HUDEP-2 (cell line): Measurements from ENCODE around the gene LPCAT2.
A peak's percentile ranks its signal among the peaks of the same experiment; 100 is the strongest.

Experiments used
- DNase-seq, 76 experiments: peaks; one replicate each; lab custom pipeline; 2025; ENCODE audit not compliant: unreplicated experiment in 76 of 76; lab: John Stamatoyannopoulos, UW

Gene LPCAT2

DNA sequence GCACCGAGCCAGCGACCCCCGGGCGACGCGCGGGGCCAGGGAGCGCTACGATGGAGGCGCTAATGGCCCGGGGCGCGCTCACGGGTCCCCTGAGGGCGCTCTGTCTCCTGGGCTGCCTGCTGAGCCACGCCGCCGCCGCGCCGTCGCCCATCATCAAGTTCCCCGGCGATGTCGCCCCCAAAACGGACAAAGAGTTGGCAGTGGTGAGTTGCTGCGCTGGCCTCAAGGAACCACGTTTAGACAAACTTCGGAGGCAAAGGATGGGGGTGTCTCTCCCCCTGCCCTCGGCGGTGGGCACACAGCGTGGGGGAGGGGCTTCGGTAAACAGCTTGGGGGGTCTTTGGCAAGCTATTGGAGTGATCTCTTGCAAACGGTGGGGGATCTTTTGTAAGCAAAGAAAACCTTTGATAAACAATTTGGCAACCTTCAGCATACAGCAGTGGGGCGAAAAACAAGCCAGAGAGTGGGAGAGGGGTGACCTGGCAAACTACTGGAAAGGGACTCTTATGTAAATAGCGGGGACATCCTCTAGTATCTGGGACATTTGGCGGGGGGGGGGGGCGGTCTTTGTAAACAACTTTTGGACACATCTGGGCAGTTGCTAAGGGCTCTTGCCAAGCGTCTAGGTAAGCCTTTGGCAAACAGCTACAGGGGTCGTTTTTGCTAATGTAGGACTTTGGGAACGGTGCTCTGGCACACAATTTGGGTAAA is 29.3 kb upstream of the LPCAT2 start:
- DNase-seq = no peak

DNA sequence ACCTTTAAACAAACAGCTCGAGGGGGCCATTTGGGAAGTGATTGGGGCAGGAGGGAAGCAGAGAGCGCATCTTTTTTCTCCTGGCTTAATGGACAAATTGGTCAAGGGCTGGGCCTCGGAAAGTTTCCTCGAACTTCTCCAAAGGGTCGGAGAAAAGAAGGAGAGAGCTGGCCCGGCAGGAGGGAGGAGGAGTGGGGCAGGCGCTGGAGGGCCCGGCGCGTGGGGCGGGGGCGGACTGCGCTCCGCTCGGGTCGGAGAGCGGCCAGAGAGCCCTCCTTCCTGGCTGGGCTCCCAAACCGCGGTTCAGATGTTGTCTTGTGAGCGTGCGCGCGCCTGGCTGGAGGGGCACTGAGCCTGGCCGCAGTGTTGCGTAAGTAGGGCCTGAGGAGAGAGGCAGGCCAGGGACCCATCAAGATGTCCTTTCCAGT is 28.6 kb upstream of the LPCAT2 start:
- DNase-seq = peak in 24 of 76 experiments; percentile 3 to 61 (median 14)

DNA sequence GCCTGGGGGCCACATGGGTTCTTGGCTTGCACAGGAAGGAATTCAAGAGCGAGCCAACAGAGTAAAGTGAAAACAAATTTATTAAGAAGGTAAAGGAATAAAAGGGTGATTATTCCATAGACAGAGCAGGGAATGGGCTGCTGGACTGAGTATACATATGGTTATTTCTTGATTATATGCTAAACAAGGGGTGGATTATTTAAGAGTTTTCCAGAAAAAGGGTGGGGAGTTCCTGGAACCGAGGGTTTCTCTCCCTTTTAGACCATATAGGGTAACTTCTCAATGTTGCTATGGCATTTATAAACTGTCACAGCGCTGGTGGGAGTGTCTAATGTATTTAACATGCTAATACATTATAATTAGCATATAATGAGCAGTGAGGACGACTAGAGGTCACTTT is 27.8 kb upstream of the LPCAT2 start:
- DNase-seq = no peak

DNA sequence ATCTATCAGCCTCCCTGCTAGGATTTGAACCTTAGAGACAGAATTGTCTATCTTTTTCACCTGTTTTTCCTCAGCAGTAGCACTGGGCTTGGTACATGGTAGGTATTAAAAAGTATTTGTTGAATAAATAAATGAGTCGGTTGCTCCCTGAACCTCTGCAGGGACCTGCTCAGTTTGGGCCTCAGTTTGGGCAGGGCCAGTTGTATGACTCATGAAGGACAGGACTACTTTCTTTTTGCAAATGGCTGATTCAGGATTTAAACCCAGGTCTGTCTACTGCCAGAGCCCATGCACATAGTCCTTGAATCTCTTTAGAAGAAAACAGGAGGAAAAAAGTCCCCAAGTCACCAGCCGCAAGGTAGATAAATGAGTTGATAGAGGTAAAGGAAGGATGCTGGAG is 26.8 kb upstream of the LPCAT2 start:
- no peak for DNase-seq

DNA sequence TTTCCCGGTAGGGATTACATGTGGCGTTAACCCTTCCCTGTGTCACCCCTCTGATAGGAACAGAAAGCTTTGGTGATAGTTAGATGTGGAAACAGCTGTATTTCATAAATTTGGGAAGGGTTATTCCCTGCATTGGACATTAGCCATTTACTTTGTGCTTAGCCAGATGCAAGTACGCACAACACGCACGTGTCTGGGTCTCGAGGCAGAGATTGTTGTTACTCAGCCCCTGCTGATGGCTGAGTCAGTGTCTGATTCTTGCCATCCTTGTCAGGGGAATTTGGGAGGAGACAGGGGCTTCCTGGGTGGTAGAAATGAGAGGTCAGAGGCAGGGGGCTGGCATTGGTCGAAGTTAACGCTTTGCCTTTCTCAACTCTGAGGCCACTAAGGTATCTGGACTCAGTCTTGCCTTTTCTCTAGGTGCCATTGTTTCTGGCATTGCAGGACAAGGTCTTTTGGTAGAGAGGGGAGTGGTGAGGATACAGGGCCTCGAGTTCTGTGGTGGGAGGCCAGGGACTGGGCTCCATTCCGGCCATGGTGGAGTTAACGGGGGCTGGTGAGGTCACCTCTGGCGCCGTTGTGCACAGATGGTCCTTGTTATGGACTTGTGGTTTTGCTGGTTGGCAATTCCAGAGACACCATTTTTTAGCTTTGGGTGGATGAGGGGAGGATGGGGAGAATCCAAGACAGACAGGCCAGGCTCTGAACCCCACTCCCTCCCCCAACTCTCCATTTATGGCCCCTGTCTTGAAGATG is 21.6 kb upstream of the LPCAT2 start:
- DNase-seq = no peak

DNA sequence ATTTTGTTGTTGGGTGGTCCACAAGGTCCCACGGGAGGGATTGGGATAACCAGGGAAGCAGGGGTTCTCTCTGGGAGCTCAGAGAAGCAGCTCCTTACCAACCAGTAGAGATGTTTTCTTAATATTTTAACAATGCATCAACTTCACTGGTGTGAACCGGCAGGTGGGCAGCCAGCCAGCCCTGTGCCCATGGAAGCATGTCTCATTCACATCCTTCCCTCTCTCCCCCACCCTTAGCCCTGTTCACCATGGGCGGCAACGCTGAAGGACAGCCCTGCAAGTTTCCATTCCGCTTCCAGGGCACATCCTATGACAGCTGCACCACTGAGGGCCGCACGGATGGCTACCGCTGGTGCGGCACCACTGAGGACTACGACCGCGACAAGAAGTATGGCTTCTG is 20.6 kb upstream of the LPCAT2 start:
- no peak for DNase-seq

DNA sequence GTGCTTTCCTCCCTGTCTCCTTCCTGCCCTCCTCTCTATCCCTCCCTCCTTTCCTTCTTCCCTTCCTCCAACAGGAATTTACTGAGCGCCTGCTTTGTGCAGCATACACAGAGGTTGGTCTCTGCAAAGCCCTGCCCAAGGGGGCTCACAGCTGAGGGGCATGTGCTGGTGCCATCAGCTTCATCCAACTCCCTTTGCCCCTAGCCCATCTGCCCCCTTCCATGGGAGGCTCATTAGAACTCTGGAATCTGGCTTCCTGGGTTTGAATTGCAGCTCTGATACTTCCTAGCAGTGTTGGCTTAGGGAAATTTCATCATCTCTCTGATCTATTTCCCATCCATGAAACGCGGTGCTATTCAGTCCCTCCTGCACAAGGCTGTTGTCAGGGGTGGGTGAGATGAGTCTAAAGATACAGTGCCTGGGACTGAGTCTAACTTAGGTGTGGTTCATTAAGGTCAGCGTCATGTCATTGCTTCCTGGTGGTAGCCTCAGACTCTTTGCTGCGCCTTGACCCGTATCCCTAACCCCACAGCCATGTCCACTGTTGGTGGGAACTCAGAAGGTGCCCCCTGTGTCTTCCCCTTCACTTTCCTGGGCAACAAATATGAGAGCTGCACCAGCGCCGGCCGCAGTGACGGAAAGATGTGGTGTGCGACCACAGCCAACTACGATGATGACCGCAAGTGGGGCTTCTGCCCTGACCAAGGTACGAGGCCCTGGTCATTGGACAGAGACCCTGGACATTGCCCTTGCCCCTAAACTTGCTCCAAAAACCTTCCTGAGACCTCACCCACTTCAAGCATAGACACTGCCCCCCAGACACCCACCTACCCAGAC is 19.5 kb upstream of the LPCAT2 start:
- no peak for DNase-seq

DNA sequence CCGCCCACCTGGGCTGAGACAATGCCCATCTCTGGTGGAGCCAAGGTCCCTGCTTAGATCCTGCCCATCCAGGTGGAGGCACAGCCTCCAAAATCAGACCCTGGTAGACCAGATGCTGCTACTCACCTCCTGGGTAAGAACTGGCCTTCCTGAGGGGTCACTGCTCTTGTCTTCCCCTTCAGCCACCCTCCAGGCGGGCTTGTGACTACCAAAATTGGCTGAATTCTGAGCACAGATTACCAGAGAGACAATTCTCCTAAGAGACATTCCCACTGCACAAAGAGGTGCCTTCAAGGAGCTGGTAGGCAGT is 19.0 kb upstream of the LPCAT2 start:
- no peak for DNase-seq

DNA sequence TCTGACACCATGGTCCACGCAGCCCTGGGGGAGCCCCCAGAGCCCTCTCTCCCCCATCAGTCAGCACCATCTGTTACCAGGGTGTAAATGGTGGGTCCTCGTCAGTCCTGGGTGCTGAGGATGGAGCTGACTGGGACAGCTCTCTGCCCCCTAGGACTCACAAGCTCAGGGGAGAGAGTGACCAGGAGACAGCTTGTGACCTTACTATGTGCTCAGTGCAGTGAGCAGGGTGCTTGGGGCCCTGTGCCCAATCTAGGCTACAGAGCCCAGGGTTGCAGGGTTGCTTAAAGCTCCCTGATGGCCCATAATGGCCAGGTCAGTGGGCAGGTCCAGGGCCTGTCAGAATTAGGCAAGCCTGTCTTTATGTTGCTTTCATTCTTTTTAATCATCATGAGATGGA is 18.6 kb upstream of the LPCAT2 start:
- DNase-seq = no peak

DNA sequence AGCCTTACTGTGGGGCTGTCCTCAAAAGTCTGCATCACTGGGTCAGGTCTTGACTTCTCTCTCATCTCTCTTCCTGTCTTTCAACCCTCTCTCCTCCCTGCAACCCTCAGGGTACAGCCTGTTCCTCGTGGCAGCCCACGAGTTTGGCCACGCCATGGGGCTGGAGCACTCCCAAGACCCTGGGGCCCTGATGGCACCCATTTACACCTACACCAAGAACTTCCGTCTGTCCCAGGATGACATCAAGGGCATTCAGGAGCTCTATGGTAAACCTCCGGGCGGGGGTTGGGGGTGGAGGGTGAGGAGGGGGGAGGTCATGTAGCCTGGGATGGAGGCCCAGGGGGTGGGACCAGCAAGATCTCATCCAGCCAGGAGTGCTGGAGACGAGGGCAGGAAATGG is 17.2 kb upstream of the LPCAT2 start:
- no peak for DNase-seq

DNA sequence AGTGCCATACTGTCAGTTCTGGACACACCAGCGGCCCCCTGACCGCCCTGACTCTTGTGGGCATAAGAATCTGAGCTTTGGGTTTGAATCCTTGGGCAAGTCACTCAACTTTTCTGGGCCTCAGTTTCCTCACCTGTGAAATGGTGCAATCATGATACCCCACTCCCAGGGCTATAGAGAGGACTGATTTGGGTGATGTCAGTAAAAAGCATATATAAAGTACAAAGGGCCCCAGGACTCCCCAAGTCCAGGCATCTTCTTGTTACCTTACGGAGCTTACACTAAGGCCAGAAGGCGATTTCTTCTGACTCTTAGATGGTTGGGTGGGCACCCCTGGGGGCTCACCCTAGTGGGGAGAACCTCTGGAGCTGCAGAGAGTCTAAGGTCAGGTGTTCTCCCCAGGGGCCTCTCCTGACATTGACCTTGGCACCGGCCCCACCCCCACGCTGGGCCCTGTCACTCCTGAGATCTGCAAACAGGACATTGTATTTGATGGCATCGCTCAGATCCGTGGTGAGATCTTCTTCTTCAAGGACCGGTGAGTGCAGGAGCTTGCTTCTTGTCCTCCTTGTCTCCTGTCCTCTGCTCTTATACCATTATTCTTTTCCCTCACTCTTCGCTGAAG is 16.0 kb upstream of the LPCAT2 start:
- no peak for DNase-seq

DNA sequence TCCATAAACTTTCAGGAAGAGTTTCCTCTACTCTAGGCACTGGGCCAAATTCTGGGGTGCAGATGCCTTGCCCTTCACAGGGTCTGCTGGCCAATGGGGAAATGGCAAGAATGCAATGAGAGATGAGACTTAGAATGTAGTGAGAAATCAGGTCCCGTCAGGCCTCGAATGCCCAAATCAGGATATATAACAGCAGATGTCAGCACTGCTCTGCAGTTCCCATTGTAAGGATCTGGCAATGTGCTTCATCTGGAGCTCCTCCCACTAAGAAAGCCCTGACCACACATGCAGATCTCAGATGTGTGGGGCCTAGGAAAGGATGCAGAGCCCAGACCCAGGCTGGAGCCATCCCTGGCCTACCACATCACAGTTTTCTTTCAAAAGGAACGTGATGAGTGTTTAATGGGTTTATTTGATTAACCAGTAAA is 13.9 kb upstream of the LPCAT2 start:
- DNase-seq = peak in 16 of 76 experiments; percentile 3 to 50 (median 23)

DNA sequence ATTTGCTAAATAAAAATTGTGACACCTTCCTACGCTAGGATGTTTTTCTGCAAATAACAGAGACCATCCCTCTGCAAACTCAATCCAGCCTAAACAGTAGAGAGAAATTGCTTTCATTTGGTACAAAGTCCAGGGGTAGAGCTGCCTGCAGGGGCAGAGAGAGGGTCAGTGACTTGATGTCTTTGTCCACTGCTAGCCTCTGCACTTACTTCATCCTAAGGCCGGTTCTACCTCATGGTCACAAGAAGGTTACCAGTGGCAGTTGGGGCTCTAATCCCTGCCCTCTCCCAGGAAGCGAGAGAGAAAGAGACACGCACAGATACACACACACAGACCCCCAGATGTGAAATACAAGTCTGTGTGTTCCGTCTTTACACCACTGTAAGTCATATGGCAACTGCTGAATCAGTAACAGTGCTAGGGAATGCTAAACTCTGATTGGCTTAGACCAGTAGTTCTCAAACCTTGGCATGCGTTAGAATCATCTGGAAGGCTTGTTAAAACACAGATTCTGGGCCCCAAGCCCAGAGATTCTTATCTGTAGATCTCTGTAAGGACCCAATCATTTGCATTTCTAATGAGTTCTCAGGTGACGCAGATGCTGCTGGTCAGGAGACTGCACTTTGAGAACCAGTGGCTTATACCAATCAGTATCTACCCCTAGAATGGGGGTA is 13.1 kb upstream of the LPCAT2 start:
- no peak for DNase-seq

DNA sequence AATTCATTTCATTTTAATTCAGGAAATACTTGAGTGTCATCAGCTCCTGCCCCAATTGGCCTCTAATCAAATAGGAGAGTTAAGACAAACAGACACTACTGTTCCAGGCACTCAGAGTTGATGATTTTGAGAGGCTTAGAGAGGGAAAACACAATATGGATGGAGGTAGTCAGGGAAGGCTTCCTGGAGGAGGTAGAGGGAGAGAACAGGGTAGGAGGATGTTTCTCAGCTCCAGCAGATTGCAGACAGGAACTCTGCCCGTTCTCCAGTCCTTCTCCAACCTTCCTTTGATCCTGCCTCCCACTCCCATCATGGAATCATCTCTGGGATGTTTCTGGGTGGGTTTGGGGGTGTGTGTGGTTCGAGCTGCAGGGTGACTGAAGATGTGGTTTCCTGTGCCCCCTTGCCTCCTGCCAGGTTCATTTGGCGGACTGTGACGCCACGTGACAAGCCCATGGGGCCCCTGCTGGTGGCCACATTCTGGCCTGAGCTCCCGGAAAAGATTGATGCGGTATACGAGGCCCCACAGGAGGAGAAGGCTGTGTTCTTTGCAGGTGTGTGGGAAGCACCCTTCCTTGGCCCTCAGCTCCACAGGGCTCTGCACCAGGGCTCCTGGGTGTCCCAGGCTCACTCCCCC is 12.2 kb upstream of the LPCAT2 start:
- no peak for DNase-seq

DNA sequence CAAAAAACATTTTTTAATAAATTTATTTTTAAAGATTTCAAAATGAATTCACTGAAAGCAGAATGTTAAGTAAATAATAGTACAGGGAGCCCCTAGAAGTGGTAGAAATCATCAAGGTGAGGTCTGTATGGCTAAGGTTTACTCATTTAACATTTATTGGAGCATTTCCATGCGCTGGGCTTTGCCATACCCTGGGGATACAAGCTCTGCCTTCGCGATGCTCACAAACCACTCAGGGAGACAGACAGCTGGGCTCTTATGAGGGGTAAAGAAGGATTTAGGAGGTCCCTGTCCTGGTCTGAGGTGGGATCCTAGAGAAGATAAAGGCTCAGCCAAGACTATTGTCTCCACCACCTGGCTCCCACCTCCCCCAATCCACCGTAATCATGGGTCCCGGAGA is 11.3 kb upstream of the LPCAT2 start:
- no peak for DNase-seq

DNA sequence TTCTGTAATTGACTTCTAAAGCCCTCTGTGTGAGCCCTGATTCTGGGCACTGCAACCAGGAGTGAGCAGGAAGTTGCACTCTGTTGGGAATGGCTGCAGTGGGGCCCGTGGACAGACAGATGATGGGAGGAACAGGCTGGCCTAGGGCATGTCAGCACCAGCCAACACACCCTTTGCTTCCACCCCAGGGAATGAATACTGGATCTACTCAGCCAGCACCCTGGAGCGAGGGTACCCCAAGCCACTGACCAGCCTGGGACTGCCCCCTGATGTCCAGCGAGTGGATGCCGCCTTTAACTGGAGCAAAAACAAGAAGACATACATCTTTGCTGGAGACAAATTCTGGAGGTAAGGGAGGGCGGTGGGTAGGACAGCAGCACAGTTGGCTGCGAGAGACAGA is 10.8 kb upstream of the LPCAT2 start:
- no peak for DNase-seq

DNA sequence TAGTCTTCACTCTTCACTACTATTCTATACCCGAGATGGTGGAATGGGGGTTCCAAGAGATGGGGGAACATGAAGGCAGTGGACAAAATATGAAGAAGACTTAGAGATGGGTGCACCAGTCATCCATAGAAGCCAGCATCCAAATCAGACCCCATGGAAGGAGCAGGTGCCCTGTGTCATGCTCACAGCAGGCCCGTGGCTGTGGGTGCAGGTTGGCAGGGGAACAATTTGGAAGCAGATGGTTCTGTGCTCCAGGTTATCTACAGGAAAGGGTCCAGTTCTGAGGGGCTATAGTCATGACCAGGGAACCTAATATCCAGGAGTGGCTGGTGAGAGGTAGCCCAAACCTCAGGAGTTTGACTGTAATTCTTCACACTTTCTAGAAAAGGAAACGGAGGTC is 9.6 kb upstream of the LPCAT2 start:
- no peak for DNase-seq

DNA sequence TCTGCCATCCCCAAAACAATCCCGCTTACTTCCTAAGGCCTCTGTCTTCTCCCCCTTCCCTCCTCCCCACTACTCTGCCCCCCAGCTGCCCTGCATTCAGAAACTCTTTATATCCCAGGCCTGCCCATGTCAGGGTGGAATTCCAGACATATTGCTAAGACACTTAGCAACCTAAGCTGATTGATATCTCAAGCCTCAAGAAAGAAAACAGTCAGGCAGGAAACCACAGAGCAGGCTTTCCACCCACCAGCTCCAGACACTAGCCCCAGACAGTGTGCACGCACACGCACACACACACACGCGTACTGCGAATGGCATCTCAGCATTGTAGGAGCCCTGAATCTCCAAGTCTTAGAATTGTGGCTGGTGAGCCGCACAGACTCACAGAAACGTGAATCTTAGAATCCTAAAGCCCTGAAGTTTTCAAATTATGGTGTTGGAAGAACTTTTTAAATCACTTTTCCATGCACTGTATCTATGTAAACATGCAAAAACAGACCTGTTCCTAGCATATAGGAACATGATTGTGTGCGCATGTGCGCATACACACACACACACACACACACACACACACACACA is 8.8 kb upstream of the LPCAT2 start:
- DNase-seq = peak in 10 of 76 experiments; percentile 1 to 30 (median 2)

DNA sequence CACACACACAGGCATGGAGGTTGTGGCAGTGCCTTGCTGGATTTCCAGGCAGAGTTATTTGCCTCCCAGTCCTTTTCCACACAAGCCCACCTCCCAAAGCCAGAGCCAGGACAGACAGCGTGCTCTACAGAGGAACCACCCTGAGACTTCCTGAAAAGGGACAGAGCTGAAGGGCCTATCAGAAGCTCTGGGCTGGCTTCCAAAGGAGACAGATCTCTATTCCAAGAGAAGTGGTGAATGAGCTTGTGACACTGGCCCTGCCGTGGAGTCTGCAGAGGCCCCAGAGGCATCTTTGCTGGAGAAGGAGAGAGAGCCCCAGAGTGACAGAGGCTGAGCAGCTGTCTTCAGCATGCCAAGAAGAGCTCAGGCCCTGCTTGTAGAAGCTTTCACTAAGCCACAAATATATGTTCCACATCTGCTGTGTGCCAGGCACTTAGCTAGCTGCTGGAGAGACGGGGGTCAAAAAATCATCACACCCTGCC is 8.3 kb upstream of the LPCAT2 start:
- peak in 8 of 76 experiments; percentile 2 to 31 (median 12) for DNase-seq
